GM18499 (cell line): ENCODE data around the gene DUSP5.
A peak's percentile ranks its signal among the peaks of the same experiment; 100 is the strongest.
"Not testable (repeated sequence)": the region's sequence is repeated elsewhere in the genome, so short reads cannot be mapped to it uniquely, and the experiment has no call there.

Source experiments
- ATAC-seq: cut with Tn5 transposase; IDR thresholded peaks from one replicate; pipeline ENCODE4 v1.9.1; 2021; ENCODE audit warnings: moderate number of reproducible peaks; ENCODE audit not compliant: insufficient read depth, unreplicated experiment

The DUSP5 gene

GRCh38 chr10:110512461-110513187, 14.9 kb downstream of the DUSP5 start:
- no peak for ATAC-seq

- no peak for ATAC-seq
Observed at GRCh38 chr10:110513949-110514348, 16.2 kb downstream of the DUSP5 start.

GRCh38 chr10:110514848-110515247, 17.1 kb downstream of the DUSP5 start:
- ATAC-seq, result no peak

- ATAC-seq, result no peak
Observed at GRCh38 chr10:110516815-110517492, 19.2 kb downstream of the DUSP5 start.

GRCh38 chr10:110522365-110522988, 24.8 kb downstream of the DUSP5 start:
- no peak for ATAC-seq

GRCh38 chr10:110523736-110524135, 26.0 kb downstream of the DUSP5 start:
- ATAC-seq, result no peak

- no peak for ATAC-seq
Observed at GRCh38 chr10:110524179-110524858, 26.6 kb downstream of the DUSP5 start.

GRCh38 chr10:110524859-110525232, 27.1 kb downstream of the DUSP5 start:
- ATAC-seq, result no peak

GRCh38 chr10:110525349-110526260, 27.9 kb downstream of the DUSP5 start:
- no peak for ATAC-seq

- no peak for ATAC-seq
Observed at GRCh38 chr10:110527731-110528171, 30.0 kb downstream of the DUSP5 start.

GRCh38 chr10:110528224-110528996, 30.7 kb downstream of the DUSP5 start:
- ATAC-seq, result peak; percentile 2

- ATAC-seq, result peak; percentile 91
Observed at GRCh38 chr10:110528997-110529524, 31.4 kb downstream of the DUSP5 start.

GRCh38 chr10:110529596-110530011, 31.9 kb downstream of the DUSP5 start:
- no peak for ATAC-seq

GRCh38 chr10:110530131-110530831, 32.6 kb downstream of the DUSP5 start:
- ATAC-seq, result no peak

- ATAC-seq, result no peak
Observed at GRCh38 chr10:110531687-110532086, 34.0 kb downstream of the DUSP5 start.

- ATAC-seq, result not testable (repeated sequence)
Observed at GRCh38 chr10:110532628-110533027, 34.9 kb downstream of the DUSP5 start.

GRCh38 chr10:110533149-110533548, 35.4 kb downstream of the DUSP5 start:
- ATAC-seq, result no peak

- no peak for ATAC-seq
Observed at GRCh38 chr10:110534571-110534970, 36.9 kb downstream of the DUSP5 start.
